HG03342 (cell line): Measurements from ENCODE around the gene F8.
"Not testable (repeated sequence)": the region's sequence is repeated elsewhere in the genome, so short reads cannot be mapped to it uniquely, and the experiment has no call there.

ENCODE experiments used
- ATAC-seq: cut with Tn5 transposase; IDR thresholded peaks from one replicate; pipeline ENCODE4 v1.9.1; 2021; ENCODE audit warnings: mild to moderate bottlenecking, moderate library complexity; ENCODE audit not compliant: unreplicated experiment

The F8 gene

GRCh38 chrX:154818916-154819770 is 203.4 kb downstream of the F8 start:
- peak; percentile 36 for ATAC-seq

DNA sequence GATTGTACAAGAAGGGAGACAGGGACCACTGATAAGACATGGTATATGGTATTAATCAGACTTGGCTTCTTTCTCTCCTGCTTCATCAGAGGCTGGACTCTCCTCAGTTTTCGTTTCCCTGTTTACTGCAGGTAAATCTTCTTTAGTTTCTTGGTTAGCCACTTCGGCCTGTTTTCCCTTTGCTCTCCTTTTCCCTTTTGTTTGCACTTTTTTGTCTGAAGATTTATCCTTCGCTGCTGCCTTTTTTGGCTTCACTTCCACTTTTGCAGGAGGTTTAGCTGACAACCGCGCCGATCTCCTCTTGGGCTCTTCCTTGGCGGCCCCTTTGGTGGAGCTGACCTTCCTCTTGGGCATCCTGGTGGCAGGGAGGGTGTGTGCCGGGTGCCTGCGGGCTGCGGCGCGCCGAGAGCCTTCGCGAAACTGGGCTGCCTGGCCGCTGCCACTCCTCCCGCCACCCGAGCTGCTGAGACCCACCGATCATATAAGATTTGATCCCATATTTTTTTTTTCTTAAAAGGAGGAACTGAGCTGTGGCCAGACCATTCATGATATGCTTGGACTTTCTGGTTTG is 205.4 kb downstream of the F8 start:
- ATAC-seq = not testable (repeated sequence)

GRCh38 chrX:154816326-154816898 is 206.1 kb downstream of the F8 start:
- not testable (repeated sequence) for ATAC-seq

GRCh38 chrX:154815274-154815818 is 207.2 kb downstream of the F8 start:
- no peak for ATAC-seq

DNA sequence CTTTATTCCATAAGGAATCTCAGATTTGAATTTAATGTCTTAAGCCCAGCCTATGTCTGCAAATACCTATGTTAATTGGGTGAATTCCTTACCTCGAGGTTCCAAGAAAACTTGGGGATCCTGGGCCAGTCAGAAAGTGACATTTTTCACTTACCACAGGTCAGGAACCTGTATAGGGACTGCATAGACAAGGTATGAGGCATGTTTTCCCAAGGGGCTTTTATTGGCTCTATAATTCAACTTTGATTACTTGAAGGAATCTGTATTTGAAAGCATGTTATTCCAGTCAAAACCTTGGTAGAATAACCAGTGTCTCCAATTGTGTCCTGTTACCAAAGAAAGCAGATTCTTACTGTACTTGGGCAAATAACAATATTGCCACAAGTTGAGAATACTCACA is 208.7 kb downstream of the F8 start:
- ATAC-seq = no peak

DNA sequence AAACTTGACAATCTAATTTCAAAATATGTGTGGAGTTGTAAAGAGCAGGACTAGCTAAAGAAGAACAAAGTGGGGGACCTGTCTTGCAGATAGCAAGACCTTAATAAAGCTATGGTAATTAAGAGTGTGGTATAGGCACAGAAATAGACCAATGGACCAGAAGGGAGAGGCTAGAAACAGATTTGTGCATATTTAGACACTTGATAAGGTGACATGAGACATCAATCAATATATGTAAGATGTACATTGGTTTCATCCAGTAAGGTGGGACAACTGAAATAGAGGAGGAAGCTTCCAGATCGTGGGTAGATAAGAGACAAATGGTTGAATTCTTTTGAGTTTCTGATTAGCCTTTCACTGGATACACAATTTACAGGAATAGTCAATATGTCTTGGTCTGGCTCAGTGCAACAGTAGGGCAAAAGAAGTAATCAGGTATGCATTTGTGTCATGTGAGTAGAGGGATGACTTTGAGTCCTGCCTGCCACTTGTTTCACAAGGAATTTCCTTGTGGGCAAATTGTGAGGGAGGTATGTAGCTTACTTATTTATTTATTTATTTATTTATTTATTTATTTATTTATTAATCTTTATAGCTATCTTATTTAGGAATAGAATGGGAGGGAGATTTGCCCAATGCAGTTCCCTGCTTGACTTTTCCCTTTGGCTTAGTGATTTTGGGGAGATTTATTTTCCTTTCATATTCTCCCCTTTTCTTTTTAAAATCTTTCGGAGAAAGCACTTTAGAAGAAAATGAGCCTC is 210.0 kb downstream of the F8 start:
- ATAC-seq = no peak

DNA sequence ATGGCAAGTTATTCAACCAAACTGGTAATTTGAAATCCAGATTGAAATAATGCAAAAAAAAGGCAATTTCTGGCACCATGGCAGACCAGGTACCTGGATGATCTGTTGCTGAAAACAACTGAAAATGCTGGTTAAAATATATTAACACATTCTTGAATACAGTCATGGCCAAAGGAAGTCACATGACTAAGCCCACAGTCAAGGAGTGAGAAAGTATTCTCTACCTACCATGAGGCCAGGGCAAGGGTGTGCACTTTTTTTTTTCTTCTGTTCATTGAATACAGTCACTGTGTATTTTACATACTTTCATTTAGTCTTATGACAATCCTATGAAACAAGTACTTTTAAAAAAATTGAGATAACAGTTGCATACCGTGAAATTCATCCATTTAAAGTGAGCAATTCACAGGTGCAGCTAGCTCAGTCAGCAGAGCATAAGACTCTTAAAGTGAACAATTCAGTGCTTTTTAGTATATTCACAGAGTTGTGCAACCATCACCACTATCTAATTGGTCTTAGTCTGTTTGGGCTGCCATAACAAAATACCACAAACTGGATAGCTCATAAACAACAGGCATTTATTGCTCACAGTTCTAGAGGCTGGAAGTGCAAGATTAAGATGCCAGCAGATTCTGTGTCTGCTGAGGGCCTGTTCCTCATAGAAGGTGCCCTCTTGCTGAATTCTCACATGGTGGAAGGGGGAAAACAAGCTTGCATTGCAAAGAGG is 212.4 kb downstream of the F8 start:
- ATAC-seq = no peak

DNA sequence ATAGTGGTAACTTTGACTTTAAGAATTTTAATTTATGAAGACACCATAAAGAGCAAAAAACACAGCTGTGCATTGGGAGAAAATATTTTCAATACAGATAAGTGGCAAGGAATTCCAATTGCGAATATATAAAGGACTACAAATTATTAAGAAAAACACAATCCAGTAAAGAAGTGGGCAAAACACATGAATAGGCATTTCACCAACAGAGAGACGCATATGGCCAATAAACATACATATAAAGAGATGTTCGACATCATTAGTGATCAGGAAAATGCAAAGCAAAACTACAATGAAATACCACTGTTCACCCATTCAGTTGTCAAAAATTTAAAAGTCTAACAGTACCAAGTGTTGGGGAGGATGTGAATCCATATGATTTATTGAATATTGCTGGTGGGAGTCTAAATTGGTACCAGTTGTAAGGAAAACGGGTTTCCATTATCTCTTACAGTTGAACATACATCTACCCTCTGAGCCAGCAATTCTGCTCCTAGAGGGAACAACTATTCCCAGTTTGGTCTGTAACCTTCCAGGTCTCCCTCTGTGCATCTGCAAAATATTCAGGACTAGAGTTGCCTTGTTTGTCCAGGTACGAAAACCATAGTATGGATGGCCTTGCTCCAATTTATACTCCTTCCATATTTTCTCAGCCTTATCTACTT is 215.6 kb downstream of the F8 start:
- ATAC-seq = no peak

DNA sequence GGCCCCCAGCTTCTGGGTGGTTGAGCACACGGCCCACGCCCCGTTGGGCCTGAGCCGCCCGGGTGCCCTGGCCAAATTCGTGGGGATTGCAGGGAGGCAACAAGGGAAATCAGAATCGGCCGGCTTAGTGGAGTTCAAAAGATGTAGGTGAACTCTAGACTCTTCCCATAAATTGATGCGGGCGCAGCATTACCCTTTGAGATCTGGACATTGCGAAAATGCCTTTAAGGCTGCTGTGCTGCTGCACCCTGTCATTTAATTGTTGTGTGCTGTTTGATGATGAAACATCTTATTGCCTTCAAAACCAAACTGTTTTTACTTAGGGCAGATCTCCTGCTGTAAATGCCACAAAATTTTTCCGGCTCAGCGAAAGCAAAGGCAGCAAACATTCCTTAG is 216.8 kb downstream of the F8 start:
- no peak for ATAC-seq

- peak; percentile 91 for ATAC-seq
These were observed 217.4 kb downstream of the F8 start, which contains the start of gene MPP1 for GRCh38 chrX:154804957-154805695. MPP1 (minus strand) TSS chrX:154805485; CDS start chrX:154805373, 112 bp downstream.

GRCh38 chrX:154804261-154804956 is 218.1 kb downstream of the F8 start:
- peak; percentile 6 for ATAC-seq

DNA sequence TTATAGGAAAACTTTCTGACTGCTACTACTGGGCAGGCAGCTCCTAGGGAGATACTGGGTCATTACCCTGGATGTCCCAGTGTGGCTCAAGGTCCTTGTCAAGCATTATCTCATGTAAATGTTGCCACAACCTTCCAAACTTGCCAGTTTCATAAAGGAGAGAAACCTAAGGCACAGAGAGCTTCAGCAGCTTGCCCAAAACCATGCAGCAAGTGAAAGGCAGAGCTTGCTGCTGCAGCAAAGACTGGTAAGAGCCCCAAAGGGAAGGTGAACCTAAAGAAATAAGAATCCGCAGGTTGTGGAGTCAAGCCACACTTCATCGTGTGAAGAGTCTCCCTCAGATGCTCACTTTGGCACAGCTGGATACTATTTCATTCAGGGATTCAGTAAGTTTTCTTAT is 219.6 kb downstream of the F8 start:
- no peak for ATAC-seq

GRCh38 chrX:154800478-154801210 is 221.9 kb downstream of the F8 start:
- no peak for ATAC-seq

- no peak for ATAC-seq
These were observed 222.8 kb downstream of the F8 start for GRCh38 chrX:154799556-154800348.

DNA sequence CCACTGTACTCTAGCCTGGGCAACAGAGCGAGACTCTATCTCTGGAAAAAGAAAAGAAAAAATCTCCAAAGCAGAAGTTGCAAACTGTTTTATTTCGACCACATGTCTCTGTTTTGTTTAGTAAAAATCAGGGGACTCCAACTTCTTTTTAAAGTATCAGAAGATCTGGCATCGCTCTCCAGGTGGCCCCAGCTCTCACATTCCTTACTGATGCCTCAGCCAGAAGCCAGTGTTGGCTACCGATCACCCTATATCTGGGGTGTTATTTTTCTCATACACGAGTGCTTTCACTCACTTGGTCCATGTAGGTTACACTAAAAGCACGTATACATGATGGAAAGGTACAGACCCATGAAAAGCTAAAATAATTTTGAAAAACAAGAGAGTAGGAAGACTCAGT is 225.5 kb downstream of the F8 start:
- ATAC-seq = no peak

- ATAC-seq = no peak
These were observed 227.5 kb downstream of the F8 start for GRCh38 chrX:154795016-154795415.
